Measurements from ENCODE around the gene SLIT3. TPM values are rescaled to one million over a fixed set of nuclear protein-coding genes. Genes with fewer than 3 reads are reported as not detected.

Gene SLIT3
- total and polyA plus RNA-seq, 10 of the 15 experiments (the other 5 are each of a cell fraction or from before 2014, with no cell fraction given): 0.05 TPM; not detected in 9

DNA sequence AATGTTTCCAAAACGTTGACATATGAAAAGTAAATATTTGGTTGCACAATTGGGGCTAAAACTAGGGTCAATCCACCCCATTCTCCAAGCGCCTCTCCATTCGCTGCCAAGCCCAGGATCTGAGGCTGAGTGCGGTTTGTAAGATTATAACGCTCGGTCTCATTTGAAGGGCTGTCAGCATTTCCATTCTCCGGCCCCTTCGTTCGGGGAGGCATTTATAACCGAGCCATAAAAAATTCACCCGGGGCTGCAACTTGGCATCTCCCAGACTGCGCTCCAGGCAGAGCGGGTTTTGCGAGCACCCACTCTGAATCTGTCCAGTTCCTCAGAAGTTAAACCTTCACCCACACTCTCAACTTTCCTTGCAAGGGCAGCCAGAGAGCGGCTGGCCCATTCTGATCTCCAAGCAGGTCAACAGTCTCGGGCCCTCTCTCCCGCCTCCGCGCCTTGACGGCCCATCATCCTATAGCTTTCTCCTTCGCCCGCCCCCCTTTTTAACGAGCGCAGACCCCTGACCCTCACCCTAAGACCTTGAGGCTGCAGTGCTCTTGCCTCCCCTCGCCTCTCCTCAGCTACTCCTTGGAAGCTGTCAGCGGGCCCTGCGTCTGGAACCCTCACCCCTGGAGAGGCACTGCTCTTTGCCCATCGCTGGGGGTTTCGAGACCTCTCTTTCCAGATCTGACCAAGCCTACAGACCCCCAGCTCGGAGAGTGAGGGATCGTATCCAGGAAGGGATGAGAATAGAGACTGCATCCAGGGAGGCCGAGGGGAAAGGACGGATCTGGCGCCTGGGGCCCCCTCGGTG, 1.1 kb downstream of the SLIT3 start (continued):
- TF ChIP-seq E4F1 (IDR thresholded peaks at IDR 0.05; ENCODE audit: borderline replicate concordance, partially characterized antibody) (no peak), EZH2 (IDR thresholded peaks at IDR 0.05; ENCODE audit: borderline replicate concordance, control insufficient read depth, low read depth, low read length) (no peak), NBN (IDR thresholded peaks at IDR 0.05) (no peak), POU2F2 (IDR thresholded peaks at IDR 0.05; ENCODE audit: borderline replicate concordance, low read depth, low read length) (no peak)

DNA sequence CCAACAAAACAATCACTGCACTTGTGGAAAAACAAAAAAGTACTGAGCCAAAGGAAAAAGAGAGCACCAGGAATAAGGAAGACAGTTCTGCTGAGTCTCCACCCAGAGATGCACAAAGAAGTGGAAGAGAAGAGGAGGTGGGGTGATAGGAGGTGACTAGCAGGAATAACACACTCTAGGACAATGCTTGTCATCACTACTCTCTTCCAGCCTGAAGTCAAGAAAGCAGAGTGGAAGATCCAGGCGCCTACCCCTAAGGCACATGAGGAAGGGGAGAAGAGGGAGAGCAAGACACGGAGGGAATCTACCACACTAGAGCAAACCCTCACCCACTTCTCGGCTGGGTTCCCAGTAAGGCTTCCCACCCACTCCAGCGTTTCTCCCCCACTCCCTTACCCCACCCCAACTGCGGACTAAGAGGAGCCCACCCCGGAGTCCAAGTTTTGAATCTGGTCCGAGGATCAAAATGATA, 1.7 kb downstream of the SLIT3 start:
- H2AFZ ChIP-seq (ENCODE audit: control insufficient read depth, low read depth, low read length): no peak overlapping the region
- H3K4me3 ChIP-seq: no peak overlapping the region
- TF ChIP-seq USF2 (IDR thresholded peaks at IDR 0.05; ENCODE audit: borderline replicate concordance, low read depth, low read length) (no peak), GATAD2B (conservative IDR thresholded peaks at IDR 0.05; ENCODE audit: low read depth) (no peak), CBFB (IDR thresholded peaks at IDR 0.05; ENCODE audit: low read depth) (no peak), SIN3A (IDR thresholded peaks at IDR 0.05; ENCODE audit: low read depth, low read length) (no peak), KLF5 (IDR thresholded peaks at IDR 0.05; ENCODE audit: partially characterized antibody) (no peak), EP300 (IDR thresholded peaks at IDR 0.05; ENCODE audit: borderline replicate concordance in 1 of 2, control insufficient read depth in 1 of 2, low read depth in 2 of 2, low read length in 2 of 2) (no peak), POU2F2 (IDR thresholded peaks at IDR 0.05; ENCODE audit: borderline replicate concordance, low read depth, low read length) (no peak), TBL1XR1 (IDR thresholded peaks at IDR 0.05; ENCODE audit: low read depth, low read length) (no peak), JUND (IDR thresholded peaks at IDR 0.05; ENCODE audit: low read depth, low read length) (no peak), MXI1 (IDR thresholded peaks at IDR 0.05; ENCODE audit: low read depth, low read length) (no peak), HDAC2 (IDR thresholded peaks at IDR 0.05) (no peak), SIX5 (IDR thresholded peaks at IDR 0.05; ENCODE audit: low read depth, low read length, severe bottlenecking) (no peak)
- TF ChIP-seq, protein P1, sequence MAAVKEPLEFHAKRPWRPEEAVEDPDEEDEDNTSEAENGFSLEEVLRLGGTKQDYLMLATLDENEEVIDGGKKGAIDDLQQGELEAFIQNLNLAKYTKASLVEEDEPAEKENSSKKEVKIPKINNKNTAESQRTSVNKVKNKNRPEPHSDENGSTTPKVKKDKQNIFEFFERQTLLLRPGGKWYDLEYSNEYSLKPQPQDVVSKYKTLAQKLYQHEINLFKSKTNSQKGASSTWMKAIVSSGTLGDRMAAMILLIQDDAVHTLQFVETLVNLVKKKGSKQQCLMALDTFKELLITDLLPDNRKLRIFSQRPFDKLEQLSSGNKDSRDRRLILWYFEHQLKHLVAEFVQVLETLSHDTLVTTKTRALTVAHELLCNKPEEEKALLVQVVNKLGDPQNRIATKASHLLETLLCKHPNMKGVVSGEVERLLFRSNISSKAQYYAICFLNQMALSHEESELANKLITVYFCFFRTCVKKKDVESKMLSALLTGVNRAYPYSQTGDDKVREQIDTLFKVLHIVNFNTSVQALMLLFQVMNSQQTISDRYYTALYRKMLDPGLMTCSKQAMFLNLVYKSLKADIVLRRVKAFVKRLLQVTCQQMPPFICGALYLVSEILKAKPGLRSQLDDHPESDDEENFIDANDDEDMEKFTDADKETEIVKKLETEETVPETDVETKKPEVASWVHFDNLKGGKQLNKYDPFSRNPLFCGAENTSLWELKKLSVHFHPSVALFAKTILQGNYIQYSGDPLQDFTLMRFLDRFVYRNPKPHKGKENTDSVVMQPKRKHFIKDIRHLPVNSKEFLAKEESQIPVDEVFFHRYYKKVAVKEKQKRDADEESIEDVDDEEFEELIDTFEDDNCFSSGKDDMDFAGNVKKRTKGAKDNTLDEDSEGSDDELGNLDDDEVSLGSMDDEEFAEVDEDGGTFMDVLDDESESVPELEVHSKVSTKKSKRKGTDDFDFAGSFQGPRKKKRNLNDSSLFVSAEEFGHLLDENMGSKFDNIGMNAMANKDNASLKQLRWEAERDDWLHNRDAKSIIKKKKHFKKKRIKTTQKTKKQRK (IDR thresholded peaks at IDR 0.05; ENCODE audit: low read depth, low read length): no peak
- DNase-seq (ENCODE audit: low read depth, low spot score) (no peak), FAIRE-seq (no peak), ATAC-seq (no peak)
- H3K36me3 ChIP-seq (ENCODE audit: control insufficient read depth in 2 of 2, insufficient read depth in 2 of 2, low read length in 1 of 2): no peaks in the 10 kb centered on the region
- no peak overlapping the region for H3K9ac ChIP-seq (ENCODE audit: control insufficient read depth, insufficient read depth, low read length)
- in situ Hi-C loops (cut with MboI): no loop called here
- H3K79me2 ChIP-seq (ENCODE audit: control insufficient read depth, insufficient read depth, low read length): no peaks in the 10 kb centered on the region
- no peaks in the 10 kb centered on the region for H4K20me1 ChIP-seq (ENCODE audit: control insufficient read depth, insufficient read depth)
- no TSS peak for BruUV-seq (replicated peaks)
- no peak overlapping the region for H3K27ac ChIP-seq (ENCODE audit: control insufficient read depth, insufficient read depth)
- no peaks in the 10 kb centered on the region for H3K4me1 ChIP-seq (ENCODE audit: control insufficient read depth, insufficient read depth, low read length)
- ChIA-PET RAD21 (ENCODE audit: unreplicated experiment) (no interaction called here), SMC1A (ENCODE audit: uncharacterized antibody, unreplicated experiment) (no interaction called here), CTCF (no interaction called here), POLR2A (no interaction called here)
- no peaks in the 10 kb centered on the region; the same call in 2 of the 3 replicates for H3K9me3 ChIP-seq (replicated peaks; ENCODE audit: control insufficient read depth, insufficient read depth, low read length)
- no peak overlapping the region for H3K4me2 ChIP-seq (ENCODE audit: control insufficient read depth, insufficient read depth)
- H3K27me3 ChIP-seq (replicated peaks in 1 of 2; ENCODE audit: control insufficient read depth in 2 of 2, insufficient read depth in 2 of 2, low read length in 1 of 2): peaks cover 0 to 2% of the 10 kb centered on the region in 2 experiments; a peak in 2 of 4 replicates
- intact Hi-C loops (cut with micrococcal nuclease; ENCODE audit: unreplicated experiment): no loop called here
- 47% methylated on average over 7 of the region's 7 CpGs for WGBS (ENCODE audit: insufficient coverage, insufficient replicate concordance, low lambda C conversion rate, missing lambda C conversion rate)
